ENCODE results near the gene OR10X1.

The OR10X1 gene, protein sequence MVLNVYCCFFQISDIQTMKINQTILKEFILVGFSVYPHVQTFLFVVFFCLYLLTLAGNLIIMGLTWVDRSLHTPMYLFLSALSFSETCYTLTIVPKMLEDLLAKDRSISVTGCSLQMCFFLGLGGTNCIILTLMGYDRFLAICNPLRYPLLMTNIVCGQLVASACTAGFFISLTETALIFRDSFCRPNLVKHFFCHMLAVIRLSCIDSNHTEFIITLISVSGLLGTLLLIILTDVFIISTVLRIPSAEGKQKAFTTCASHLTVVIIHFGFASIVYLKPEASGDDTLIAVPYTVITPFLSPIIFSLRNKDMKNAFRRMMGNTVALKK

DNA sequence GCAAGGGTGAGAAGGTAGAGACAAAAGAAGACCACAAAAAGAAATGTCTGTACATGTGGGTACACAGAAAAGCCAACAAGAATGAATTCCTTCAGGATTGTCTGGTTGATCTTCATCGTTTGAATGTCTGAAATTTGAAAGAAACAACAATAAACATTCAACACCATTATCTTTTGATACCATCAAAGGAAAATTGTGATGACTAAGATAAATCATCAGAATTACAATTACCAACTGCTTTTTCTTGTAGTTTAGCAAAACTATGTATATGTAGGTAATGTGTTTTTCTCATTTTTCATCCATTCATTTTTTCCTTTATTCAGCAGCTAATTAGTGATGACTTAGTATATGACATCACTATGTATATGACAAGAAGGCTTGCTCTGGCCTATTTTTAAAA lies at the start of gene OR10X1:
OR10X1 (minus strand) TSS at position 167 of the 400 bp plus-strand sequence; CDS start at position 167, 0 bp downstream.
- DNase-seq, result no peak

DNA sequence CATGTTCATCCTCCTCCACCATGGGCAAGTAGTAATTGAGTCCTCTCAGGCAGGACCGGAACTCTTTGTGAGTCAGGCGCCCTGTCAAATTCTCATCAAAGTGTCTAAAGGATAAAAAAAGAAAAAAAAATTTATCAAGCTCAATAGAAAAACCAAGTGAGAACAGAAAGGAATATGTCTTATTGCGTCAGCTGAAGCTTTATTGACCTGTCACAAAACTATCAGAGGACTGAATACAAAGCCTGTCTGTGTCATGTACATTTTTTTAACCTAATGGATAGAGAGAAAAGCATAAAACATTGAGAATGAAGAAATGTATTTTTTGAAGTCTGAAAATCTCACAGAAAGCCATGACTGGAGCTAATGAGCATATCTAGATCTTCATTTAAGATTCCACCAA lies 34.1 kb upstream of the OR10X1 start:
- no peak for DNase-seq

GRCh38 chr1:158611916-158612315 lies 32.2 kb upstream of the OR10X1 start:
- DNase-seq, result no peak

DNA sequence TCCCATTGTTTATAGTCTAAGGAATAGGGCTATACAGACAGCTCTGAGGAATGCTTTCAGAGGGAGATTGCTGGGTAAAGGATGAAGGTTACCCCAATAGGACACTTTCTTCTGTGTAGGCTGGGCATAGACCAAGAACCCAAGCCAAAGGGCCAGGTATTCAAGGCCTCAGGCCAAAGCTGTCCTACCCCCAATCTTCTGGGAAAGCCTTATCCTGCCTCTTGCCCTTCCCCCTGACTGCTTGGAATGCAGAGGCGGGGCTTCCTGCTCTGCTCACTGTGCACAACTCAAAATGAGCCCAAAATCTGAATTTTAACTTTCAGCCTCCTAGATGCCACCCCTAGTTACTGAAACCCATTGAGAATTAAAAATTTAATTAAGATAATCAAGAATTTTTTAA lies 27.6 kb upstream of the OR10X1 start:
- DNase-seq, result no peak

DNA sequence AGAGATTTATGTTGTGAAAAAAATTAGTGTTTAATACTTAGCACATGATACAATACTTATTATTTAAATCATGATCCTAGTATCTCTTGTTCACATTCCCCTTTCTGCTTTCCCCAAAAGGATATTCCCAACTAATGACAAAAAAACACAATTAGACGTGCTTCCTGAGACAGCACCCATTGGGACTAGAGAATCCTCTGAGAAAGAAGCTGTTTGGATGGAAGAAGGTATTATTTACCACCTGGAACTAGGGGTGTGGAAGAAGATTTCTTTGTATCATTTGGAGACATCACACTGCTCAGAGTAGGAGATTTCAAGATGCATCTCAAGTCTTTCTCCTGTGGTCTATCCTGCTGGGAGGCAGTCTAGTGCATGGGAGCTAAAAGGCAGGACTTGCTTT lies 25.3 kb upstream of the OR10X1 start, which contains the start of gene OR10Z1:
OR10Z1 (plus strand) TSS at position 301 of the 400 bp plus-strand sequence. CDS start 1,171 bp downstream, outside the sequence.
- DNase-seq, result no peak

DNA sequence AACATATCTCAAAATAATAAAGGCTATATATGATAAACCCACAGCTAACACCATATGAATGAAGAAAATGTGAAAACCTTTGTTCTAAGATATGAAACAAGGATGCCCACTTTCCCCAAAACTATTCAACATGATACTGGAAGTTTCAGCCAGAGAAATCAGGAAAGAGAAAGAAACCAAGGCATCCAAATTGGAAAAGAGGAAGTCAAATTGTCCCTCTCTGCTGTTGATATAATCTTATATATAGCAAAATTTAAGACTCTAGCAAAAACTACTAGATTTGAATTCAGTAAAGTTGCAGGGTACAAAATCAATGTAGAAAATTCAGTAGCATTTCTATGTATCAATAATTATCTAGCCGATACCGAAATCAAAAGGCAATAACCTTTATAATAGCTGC lies 21.0 kb upstream of the OR10X1 start:
- DNase-seq, result no peak

GRCh38 chr1:158586942-158587341 lies 7.2 kb upstream of the OR10X1 start:
- no peak for DNase-seq

- DNase-seq, result no peak
These were observed 4.3 kb upstream of the OR10X1 start for GRCh38 chr1:158583962-158584361.

GRCh38 chr1:158577561-158577960 lies 2.1 kb downstream of the OR10X1 start:
- no peak for DNase-seq

DNA sequence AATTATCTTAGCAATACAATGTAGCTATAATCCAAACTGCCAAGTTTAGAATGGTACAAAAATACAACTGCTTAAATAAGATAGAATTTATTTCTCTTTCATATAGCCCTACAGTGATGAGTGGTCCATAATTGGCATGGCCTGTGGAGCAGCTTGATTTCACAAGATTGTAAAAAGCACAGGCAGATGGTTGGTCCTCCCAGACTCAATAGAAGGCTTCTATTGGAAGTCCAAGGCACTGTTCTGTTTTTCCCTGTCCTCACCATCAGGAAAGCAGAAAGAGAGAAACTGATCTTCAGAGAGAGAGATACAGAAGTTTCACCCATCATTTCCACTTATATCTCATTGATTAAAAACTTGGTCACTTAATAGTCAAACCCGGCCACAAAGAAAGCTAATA lies 7.5 kb downstream of the OR10X1 start:
- DNase-seq, result no peak

DNA sequence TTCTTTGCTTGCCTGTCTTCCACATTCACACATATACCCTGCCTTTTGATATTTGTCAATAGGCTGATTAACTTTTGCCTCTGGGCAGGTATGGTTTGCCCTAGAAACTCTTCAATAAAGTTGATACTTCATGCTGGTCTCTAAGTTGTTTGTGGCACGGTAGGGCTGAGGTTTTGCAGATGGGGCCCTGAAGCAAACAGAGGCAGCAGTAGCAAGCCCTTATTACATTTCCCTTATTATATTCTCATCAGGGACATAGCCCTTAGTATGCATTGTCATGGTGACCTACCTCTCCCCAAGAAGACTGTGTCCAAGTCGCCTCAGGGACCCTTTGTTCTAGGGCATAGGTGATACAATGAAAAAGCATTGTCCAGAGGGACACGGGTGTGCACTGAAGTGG lies 9.2 kb downstream of the OR10X1 start, which contains the start of gene OR6P1:
OR6P1 (minus strand) TSS at position 101 of the 400 bp plus-strand sequence. CDS start 6,976 bp downstream, outside the sequence.
- DNase-seq, result no peak

DNA sequence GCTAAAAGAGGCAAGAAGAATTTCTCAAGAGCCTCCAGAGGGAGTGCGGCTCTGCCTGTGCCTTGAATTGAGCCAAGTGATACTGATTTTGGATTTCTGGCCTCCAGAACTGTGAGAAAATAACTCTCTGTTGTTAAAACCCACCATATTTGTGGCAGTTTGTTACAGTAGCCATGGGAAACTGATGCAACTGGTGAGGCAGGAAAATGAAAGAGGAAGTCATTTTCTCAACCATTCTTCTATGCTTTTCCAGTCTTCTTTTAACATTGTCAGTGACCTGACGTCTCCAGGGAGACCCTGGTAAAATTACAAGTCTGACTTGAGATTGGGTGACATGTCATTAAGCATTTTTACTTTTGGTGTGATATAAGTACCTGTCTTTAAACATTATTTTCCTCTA lies 15.1 kb downstream of the OR10X1 start:
- DNase-seq, result no peak

- no peak for DNase-seq
These were observed 15.8 kb downstream of the OR10X1 start for GRCh38 chr1:158563853-158564252.

GRCh38 chr1:158559696-158560095 lies 20.0 kb downstream of the OR10X1 start:
- no peak for DNase-seq

DNA sequence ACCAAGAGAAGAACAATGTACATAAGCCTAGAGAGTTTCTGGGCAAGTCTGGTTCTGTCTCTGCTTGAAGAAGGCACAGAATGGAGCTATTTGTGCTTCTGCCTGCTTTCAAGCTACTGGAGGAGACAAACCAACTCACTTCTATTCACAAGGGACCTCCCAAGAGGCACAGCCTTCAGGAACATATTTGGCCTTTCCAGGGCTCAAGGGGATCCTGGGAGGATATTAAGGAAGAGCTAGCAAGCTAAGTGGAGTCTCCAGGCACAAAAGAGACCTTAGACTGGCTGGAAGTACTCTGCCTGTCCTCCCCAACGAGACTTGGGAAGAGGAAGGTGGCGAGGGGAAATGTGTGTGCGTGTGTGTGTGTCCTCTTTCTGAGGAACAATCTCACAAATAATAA lies 25.3 kb downstream of the OR10X1 start, which contains the start of gene OR6Y1:
OR6Y1 (minus strand) TSS at position 54 of the 400 bp plus-strand sequence. CDS start 6,300 bp downstream, outside the sequence.
- no peak for DNase-seq

DNA sequence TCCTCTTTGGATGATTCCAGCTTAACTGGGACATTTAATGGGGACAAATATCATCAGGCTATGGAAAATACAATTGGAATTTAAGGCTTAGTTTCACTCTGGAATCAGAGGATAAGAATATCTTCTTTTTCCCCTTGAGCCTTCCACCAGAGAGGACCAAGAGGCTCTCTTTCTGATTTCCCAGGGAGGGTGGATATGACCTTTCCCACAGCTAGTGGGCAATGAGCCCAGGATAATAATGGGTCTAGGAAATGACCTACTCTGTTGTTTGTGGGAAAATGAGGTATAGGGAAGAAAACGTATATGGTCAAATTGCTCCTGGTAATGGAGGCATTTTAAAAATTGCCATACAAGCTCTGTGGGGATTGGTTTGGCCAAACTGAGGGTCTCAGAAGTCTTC lies 27.4 kb downstream of the OR10X1 start:
- DNase-seq, result no peak

GRCh38 chr1:158547533-158547932 lies 32.2 kb downstream of the OR10X1 start:
- no peak for DNase-seq

DNA sequence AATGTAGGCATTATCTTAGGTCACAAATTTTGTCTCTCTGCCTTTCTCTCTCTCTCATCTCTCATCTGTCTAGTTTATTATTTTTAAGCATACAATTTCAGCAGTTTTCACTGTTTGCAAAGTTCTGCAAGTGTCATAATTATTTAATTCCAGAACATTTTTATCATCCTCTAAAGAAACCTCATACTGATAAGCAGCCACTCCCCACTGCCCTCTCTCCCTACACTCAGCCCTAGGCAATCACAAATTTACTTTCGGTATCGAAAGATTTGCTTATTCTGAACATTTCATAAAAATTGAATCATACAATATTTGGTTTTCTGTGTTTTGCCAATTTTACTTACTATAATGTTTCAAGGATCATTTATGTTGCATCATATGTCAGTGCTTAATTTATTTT lies 42.1 kb downstream of the OR10X1 start:
- DNase-seq, result no peak

DNA sequence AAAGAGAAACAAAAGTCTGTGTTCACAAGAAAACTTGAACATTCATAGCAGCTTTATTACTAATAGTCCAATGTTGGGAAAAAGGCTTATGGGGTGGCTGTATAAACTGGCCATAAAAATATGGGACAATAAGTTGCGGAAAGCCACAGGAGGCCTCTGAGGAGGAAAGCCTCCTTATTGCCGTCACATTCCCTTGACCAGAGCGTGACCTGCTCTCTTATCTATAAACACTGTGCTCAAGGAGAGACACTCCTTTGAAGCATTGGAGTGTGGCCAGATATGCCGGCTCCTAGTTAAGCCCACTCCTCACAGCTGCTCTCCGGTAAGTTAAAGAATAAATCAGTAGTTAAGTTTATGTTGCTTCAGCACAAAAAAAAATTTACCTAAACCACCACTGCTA lies 45.2 kb downstream of the OR10X1 start:
- no peak for DNase-seq

All from CD4-positive, alpha-beta T cell treated with Interferon gamma for 1 hour (primary cell).